Raji (cell line): ENCODE results near the gene DISC1.

ENCODE experiments used
- POLR2A ChIP-seq: IDR thresholded peaks from 2 replicates; pipeline ENCODE4 v1.6.1; 2011; ENCODE audit warnings: low read depth, low read length, control low read depth; ENCODE audit not compliant: insufficient read depth

Gene DISC1

GRCh38 chr1:231626535-231626950, at the start of gene DISC1:
Gene DISC1 (plus strand): TSS chr1:231626790. CDS start chr1:231626868, 78 bp downstream.
- TF ChIP-seq POLR2A = no peak

DNA sequence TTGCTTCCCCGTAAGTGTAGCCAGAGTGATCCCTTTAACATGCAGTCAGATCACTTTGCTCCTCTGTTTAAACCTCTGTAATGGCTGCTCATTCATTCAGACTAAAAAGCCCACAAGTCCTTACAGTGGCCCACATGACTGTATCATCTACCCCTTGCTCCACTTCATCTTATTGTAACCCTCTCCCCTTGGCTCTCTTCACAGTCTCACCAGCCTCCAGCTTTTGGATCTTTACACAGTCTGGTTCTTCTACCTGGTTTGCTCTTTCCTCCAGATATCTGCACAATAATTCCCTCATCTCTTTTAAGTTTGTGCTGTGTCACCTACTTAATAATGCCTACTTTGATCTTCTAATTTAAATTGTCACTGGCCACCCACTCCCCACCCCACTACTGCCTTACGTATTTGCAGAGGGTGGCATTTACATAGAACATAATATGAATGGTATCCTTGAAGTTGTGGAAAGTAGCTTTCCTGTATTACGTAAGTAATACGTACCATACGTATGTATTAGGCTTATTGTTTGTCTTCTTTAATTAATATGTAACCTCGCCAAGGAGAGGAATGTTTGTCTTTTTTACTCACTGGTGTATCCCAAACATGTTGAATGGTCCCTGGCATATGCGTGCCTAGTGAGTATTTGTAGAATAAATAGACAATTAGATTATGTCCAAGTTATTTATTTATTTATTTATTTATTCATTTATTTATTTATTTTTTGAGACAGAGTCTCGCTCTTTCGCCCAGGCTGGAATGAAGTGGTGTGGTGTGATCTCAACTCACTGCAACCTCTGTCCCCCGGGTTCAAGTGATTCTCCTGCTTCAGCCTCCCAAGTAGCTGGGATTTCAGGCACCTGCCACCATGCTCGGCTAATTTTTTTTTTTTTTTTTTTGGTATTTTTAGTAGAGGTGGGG, 49.5 kb upstream of the DISC1 start:
- no peak for TF ChIP-seq POLR2A

DNA sequence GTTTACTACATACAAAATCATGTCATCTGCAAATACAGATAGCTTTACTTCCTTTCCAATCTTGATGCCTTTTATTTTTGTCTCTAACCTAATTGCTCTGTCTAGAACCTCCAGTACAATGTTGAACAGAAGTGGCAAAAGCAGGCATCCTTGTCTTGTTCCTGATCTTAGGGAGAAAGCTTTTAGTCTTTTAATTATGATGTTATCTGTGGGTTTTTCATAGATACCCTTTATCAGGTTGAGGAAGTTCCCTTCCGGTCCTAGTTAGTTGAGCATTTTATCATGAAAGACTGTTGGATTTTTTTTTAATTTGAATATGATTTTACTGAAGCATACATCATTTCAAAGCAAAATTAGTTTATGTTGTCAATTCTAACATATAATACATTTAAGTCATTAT, 45.7 kb upstream of the DISC1 start:
- no peak for TF ChIP-seq POLR2A

GRCh38 chr1:231581859-231582258, 44.7 kb upstream of the DISC1 start:
- TF ChIP-seq POLR2A = no peak

GRCh38 chr1:231583376-231583775, 43.2 kb upstream of the DISC1 start:
- no peak for TF ChIP-seq POLR2A

GRCh38 chr1:231584117-231584516, 42.5 kb upstream of the DISC1 start:
- TF ChIP-seq POLR2A = no peak

DNA sequence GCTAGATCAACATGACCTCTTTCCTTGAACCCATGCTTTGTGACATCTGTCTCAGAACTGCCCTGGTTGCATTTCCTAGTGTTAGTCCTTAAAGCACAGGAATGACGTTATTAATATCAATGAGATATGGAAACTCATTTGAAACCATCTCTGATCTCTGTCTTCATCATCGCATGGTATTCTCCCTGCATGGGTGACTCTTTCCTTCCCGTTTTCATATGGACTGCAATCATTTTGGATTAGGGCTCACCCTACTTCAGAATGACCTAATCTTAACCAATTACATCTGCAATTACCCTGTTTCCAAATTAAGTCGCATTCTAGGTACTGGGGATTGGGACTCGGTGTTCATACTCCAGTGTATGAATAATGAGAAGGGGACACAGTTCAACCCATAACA, 41.7 kb upstream of the DISC1 start:
- TF ChIP-seq POLR2A = no peak

- no peak for TF ChIP-seq POLR2A
Observed at GRCh38 chr1:231590453-231591198, 36.0 kb upstream of the DISC1 start.

GRCh38 chr1:231591466-231591865, 35.1 kb upstream of the DISC1 start:
- TF ChIP-seq POLR2A = no peak

- no peak for TF ChIP-seq POLR2A
Observed at GRCh38 chr1:231592809-231593208, 33.8 kb upstream of the DISC1 start.

DNA sequence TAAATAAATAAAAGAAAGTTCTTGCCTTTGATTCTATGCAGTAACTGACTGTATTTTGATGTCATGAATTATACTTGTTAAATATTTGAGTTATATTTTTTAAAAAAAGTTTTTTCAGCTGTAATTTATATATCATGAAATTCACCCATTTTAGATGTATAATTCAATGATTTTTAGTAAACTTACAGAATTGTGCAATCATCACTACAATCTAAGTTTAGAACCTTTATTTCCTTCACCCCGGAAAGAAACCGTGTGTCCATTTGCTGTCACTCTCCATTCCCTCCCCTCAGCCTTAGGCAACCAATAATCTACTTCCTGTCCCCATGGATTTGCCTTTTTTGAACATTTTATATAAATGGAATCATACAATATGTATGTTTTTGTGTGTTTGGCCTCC, 32.5 kb upstream of the DISC1 start:
- TF ChIP-seq POLR2A = no peak

- no peak for TF ChIP-seq POLR2A
Observed at GRCh38 chr1:231594749-231595148, 31.8 kb upstream of the DISC1 start.

GRCh38 chr1:231596337-231596791, 30.2 kb upstream of the DISC1 start:
- TF ChIP-seq POLR2A = no peak

- no peak for TF ChIP-seq POLR2A
Observed at GRCh38 chr1:231597971-231598370, 28.6 kb upstream of the DISC1 start.

- no peak for TF ChIP-seq POLR2A
Observed at GRCh38 chr1:231600458-231600976, 26.1 kb upstream of the DISC1 start.
